Measurements from ENCODE around the gene AARSD1.
"Not testable (repeated sequence)": the region's sequence is repeated elsewhere in the genome, so short reads cannot be mapped to it uniquely, and the experiment has no call there.

The AARSD1 gene, protein sequence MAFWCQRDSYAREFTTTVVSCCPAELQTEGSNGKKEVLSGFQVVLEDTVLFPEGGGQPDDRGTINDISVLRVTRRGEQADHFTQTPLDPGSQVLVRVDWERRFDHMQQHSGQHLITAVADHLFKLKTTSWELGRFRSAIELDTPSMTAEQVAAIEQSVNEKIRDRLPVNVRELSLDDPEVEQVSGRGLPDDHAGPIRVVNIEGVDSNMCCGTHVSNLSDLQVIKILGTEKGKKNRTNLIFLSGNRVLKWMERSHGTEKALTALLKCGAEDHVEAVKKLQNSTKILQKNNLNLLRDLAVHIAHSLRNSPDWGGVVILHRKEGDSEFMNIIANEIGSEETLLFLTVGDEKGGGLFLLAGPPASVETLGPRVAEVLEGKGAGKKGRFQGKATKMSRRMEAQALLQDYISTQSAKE

GRCh38 chr17:42964161-42964932 lies at the start of gene AARSD1:
TSS of gene AARSD1 (minus strand) at chr17:42964454. CDS start at chr17:42964440, 14 bp downstream.
- DNase-seq (ENCODE audit: low spot score): peak; percentile 95

GRCh38 chr17:43013296-43013695 lies 49.0 kb upstream of the AARSD1 start:
- no peak for DNase-seq (ENCODE audit: low spot score)

- DNase-seq (ENCODE audit: low spot score): no peak
These were observed 47.6 kb upstream of the AARSD1 start for GRCh38 chr17:43011728-43012472.

DNA sequence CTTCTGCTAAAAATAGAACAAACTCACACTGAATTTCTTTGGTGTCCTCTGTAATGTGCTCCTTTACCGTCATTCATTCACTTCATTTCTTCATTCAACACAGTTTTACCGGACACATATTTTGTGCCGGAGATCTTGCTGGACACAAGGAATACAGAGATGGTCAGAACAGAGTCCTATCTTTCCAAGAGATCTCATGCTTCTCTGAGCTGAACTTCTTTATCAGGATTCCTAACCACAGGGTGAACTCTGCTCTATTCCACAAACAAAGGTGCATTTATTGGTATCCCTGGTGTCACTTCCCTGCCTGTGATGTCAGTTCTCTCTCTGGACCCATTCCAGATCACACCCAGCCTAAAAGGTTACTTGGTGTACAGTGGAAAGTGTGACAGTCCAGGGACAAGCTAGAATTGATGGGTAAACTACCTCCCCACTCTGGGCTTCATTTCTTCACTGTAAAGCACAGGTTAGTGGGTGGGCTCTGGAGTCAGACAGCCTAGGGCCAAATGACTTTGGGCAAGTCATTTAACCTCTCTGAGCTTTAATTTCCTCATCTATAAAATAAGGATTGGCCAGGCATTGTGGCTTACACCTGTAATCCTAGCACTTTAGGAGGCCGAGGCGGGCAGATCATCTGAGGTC lies 46.5 kb upstream of the AARSD1 start:
- DNase-seq (ENCODE audit: low spot score): no peak

- DNase-seq (ENCODE audit: low spot score): peak; percentile 86
These were observed 42.6 kb upstream of the AARSD1 start, which contains the start of gene IFI35 for GRCh38 chr17:43006639-43007551. TSS of gene IFI35 (plus strand) at chr17:43006784. CDS start at chr17:43006948, 164 bp downstream.

DNA sequence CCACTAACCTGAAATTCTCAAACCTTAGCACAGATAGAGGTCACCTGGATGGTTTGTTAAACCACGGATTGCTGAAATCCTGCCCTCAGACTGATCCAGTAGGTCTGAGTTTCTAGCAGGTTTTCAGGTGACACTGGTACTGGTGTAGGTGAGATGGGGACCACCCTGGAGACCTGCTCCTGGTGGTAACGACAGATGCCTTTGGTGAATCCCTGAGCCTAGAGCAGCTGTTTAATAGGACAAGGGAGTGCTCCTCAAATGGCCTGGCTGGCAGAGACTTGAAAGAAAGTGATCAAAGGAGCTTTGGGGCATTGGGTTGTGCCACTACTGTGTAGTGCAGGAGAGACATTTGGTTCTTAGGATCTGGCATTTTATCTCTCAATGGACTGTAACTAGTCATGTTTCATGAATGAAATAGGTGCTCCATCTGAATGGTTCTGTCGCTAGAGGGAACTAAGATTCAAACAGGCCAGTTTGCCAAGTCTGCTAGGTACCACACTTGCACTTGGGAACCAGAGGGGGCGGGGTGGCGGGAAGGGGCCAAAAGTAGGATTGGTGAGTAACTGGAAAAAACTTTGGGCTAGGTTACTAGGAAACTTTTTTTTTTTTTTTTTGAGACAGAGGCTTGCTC lies 39.4 kb upstream of the AARSD1 start:
- DNase-seq (ENCODE audit: low spot score): no peak

GRCh38 chr17:43000894-43001293 lies 36.6 kb upstream of the AARSD1 start:
- not testable (repeated sequence) for DNase-seq (ENCODE audit: low spot score)

- no peak for DNase-seq (ENCODE audit: low spot score)
These were observed 34.8 kb upstream of the AARSD1 start for GRCh38 chr17:42999003-42999525.

GRCh38 chr17:42997984-42998938 lies 34.0 kb upstream of the AARSD1 start, which contains the start of gene RPL27:
TSS of gene RPL27 (plus strand) at chr17:42998419. CDS start at chr17:42998751, 332 bp downstream.
- peak; percentile 100 for DNase-seq (ENCODE audit: low spot score)

GRCh38 chr17:42997390-42997983 lies 33.2 kb upstream of the AARSD1 start:
- DNase-seq (ENCODE audit: low spot score): no peak

- not testable (repeated sequence) for DNase-seq (ENCODE audit: low spot score)
These were observed 29.7 kb upstream of the AARSD1 start for GRCh38 chr17:42993913-42994312.

- DNase-seq (ENCODE audit: low spot score): no peak
These were observed 28.6 kb upstream of the AARSD1 start for GRCh38 chr17:42992872-42993271.

DNA sequence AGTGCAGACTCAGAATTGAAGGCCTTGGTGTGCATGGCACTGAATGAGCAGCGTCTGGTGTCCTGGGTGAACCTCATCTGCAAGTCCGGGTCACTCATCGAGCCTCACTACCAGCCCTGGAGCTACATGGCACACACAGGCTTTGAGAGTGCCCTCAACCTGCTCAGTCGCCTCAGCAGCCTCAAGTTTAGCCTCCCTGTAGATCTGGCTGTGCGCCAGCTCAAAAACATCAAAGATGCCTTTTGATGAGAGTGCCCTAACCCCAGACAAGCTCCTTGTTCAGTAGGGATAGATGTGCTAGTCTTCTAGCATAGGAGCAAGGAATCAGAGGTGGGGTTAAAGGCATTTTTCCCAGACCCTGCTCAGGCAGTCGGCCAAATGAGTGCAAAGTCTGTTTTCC lies 27.2 kb upstream of the AARSD1 start:
- no peak for DNase-seq (ENCODE audit: low spot score)

DNA sequence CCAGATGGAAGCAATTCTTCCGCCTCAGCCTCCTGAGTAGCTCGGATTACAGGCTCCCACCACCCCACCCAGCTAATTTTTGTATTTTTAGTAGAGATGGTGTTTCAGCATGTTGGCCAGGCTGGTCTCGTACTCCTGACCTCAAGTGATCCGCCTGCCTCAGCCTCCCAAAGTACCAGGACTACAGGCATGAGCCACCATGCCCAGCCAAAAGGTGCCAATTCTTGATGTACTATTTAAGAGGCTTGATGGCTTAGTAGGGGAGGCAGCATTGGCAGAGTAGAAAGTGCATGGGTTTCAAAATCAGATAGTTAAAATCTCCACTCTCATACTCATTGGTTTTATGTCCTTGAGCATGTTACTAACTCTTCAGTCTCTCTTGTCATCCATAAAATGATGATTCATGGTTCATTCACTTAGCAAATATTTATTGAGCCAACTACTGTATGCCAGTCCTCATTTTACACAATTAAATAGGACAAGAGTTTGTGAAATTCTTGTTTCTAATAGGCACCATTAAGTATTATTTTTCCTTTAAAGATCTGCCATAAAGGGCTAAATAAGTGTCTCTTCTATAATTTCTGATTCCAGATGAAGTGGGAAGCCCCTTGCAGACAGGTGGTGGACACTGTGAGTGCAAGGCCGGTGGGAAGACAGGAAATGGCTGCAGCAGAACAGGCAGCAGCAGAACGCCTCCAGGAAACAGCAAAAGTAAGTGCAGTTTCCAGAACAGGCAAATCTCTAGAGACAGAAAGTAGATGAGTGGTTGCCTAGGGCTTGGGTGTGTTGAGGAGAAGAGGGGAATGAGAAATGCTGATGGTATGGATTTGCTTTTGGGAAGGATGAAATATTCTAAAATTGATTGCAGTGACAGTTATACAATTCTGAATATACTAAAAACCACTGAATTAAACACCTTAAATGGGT lies 25.7 kb upstream of the AARSD1 start:
- DNase-seq (ENCODE audit: low spot score): no peak

GRCh38 chr17:42989141-42989540 lies 24.9 kb upstream of the AARSD1 start:
- no peak for DNase-seq (ENCODE audit: low spot score)

GRCh38 chr17:42985225-42985624 lies 21.0 kb upstream of the AARSD1 start:
- DNase-seq (ENCODE audit: low spot score): peak; percentile 65

GRCh38 chr17:42982266-42982665 lies 18.0 kb upstream of the AARSD1 start:
- DNase-seq (ENCODE audit: low spot score): no peak

Data from Ammon's horn (tissue), 1 donor.